Fibroblast of skin of abdomen (primary cell): ENCODE data around the gene EBF4.
"Not testable (repeated sequence)": the region's sequence is repeated elsewhere in the genome, so short reads cannot be mapped to it uniquely, and the experiment has no call there.

ENCODE experiments used
- DNase-seq: peaks from one replicate; pipeline ENCODE4 v3.0.0-alpha.2; 2013

The EBF4 gene

GRCh38 chr20:2759603-2760296 lies 67.2 kb downstream of the EBF4 start:
- no peak for DNase-seq

GRCh38 chr20:2760297-2760951 lies 67.8 kb downstream of the EBF4 start:
- no peak for DNase-seq

GRCh38 chr20:2760952-2761305 lies 68.3 kb downstream of the EBF4 start:
- DNase-seq: no peak

- no peak for DNase-seq
Measured at GRCh38 chr20:2761885-2762284, 69.3 kb downstream of the EBF4 start.

GRCh38 chr20:2762578-2763131 lies 70.1 kb downstream of the EBF4 start:
- no peak for DNase-seq

- DNase-seq: no peak
Measured at GRCh38 chr20:2763186-2763585, 70.6 kb downstream of the EBF4 start.

GRCh38 chr20:2767768-2768631 lies 75.4 kb downstream of the EBF4 start:
- DNase-seq: no peak

GRCh38 chr20:2768632-2769015 lies 76.0 kb downstream of the EBF4 start:
- no peak for DNase-seq

GRCh38 chr20:2770091-2770490 lies 77.5 kb downstream of the EBF4 start:
- not testable (repeated sequence) for DNase-seq

- no peak for DNase-seq
Measured at GRCh38 chr20:2771631-2772080, 79.1 kb downstream of the EBF4 start.

GRCh38 chr20:2773812-2774211 lies 81.2 kb downstream of the EBF4 start:
- no peak for DNase-seq

- peak; percentile 53 for DNase-seq
Measured at GRCh38 chr20:2775139-2775538, 82.6 kb downstream of the EBF4 start.

- DNase-seq: no peak
Measured at GRCh38 chr20:2778602-2779321, 86.2 kb downstream of the EBF4 start.

- no peak for DNase-seq
Measured at GRCh38 chr20:2780948-2781347, 88.4 kb downstream of the EBF4 start.

GRCh38 chr20:2783908-2784566 lies 91.5 kb downstream of the EBF4 start:
- no peak for DNase-seq

GRCh38 chr20:2793471-2793870 lies 100.9 kb downstream of the EBF4 start:
- DNase-seq: no peak

- no peak for DNase-seq
Measured at GRCh38 chr20:2794202-2794748, 101.7 kb downstream of the EBF4 start.

GRCh38 chr20:2794866-2795447 lies 102.4 kb downstream of the EBF4 start:
- no peak for DNase-seq

GRCh38 chr20:2795451-2795850 lies 102.9 kb downstream of the EBF4 start:
- no peak for DNase-seq

GRCh38 chr20:2796011-2796660 lies 103.6 kb downstream of the EBF4 start:
- DNase-seq: no peak
